GM18861 (cell line): ENCODE measurements around the gene DPH2.

ENCODE experiments used
- ATAC-seq: cut with Tn5 transposase; IDR thresholded peaks from one replicate; pipeline ENCODE4 v1.9.1; 2021; ENCODE audit not compliant: unreplicated experiment

DPH2 gene

DNA sequence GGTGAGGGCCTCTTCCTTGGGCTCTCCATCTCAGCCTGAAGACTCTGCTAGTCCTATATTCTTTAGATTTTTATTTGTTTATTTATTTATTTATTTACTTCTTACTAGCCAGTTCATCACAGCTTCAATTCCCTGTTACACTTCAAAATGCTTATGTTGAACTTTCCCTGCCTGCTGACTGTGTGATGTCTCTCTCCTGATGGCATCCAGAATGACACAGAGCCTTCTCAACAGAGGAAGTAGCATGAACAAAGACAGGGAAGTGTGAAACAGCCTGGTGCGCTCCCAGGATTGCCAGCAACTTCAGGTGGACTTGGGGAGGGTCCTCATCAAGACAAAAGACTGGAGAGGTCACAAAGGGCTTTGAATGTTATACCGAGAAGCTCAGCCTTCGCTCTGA, 27.4 kb upstream of the DPH2 start:
- no peak for ATAC-seq

DNA sequence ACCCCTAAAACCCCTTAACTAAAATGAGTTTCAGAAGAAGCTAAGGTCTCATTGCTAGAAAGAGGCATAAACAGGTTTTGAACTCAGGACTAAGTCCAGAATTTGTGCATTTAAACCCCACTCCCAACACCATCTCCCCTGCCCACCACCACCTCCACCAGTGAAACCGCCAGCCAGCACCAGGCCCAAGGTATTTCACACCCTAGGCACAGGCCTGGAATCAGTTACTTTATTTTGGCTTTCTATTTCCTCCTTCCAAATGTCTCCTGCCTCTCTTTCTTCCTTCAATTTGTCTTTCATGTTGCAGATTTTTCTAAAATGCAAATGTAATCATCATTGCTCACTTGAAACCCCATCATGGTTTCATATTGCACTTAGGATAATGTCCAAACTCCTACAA, 24.9 kb upstream of the DPH2 start:
- ATAC-seq: no peak

DNA sequence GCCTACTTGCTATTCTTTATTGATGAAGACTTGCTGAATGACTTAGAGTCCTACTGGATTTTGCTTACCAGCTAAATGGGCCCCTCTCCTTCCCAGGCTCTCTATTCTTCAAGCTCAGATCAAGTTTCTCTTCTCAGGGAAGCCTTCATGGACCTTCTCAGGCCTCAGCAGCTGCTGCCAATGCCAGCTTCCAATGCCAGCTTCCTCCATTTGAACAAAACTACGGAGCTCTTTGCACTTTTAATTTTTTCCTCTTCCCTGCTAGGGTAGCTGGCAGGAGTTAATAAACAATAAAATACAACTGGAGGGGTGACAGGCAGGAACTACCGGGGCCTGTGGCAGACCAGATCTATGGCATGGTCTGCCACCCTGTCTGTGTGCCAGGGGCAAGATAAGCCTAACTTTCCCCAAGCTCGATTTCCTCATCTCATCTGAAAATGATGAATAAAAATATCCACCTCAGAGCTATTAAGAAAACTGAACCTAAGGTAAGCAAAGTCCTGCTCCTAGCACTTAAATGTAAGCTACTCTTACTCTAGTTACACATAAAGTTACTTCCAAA, 24.1 kb upstream of the DPH2 start:
- no peak for ATAC-seq

DNA sequence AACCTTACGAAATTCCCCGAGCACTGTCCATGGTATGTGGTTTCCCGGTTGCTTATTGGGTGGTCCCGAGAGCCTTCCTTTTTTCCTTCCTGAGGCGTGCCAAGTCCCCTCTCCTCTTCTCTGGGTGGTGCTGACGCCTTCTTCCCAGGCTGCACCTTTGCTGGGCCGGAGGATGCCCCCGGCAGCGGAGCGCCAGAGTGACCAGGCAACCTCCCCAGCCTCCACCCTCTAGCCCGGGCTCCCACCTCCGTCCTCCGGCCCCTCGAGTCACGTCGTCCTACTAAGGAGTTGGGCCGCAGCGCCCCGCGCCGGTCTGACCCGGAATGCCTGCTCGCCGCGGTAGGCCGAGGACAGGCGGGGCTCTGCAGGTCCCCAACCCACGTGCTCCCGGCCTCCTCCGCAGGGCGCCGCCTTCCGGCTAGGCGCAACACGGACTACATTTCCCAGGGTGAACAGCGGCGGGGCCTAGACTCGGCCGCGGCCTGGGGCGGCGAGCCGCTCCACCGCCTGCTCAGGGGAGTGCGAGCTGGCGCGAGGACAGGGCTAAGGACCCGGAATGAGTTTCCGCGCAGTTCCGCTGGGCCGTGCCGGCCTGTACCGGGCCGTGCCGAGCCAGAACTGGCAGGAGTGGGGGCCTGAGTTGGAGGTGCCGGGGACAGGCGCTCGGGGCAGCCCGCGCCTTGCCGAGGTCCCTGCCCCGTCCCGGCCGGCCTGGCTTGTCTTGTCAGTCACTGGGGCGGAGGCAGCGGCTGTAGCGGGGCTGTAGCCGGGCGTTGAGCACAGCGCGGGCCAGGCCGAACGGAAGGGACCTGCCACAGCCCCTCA, 23.4 kb upstream of the DPH2 start, which contains the start of gene IPO13:
TSS of gene IPO13 (plus strand) at position 715 of the 825 bp plus-strand sequence. CDS start 651 bp downstream, outside the sequence.
- peak; percentile 94 for ATAC-seq

DNA sequence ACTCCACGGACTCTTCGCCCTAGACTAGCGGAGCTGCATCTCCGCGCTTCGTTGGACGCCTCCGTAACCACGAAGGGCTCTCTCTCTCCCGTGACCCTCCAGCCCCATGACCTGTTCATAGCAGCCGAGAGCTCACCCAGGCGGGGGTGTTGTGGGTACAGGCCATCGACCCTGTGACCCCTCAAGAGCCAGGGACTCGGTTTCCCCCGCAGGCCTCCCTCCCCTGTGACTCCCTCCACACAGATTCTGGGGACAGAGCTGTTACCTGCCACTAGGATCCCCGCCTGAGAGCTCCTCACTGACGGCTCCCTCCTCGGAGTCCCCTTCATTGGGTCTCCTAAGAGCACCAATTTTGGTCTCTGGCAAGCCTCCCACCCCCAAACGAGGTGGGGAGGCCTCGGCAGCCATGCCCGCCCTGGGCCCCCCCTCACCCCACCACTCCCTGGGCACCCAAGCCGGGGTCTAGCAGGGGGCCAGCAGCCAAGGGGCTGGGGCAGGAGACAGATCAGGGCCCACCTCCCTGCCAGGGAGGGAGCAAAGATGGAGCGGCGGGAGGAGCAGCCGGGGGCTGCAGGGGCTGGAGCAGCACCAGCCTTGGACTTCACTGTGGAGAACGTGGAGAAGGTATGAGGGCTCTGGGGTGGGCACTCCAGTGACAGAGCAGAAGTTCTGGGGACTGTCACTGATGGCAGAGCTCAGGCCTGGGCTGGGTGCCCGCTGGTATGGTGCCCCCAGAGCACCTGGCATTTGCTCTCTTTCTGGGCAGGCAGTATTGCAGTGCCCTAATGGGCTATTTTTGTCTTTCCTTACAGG, 22.5 kb upstream of the DPH2 start:
- ATAC-seq: no peak

DNA sequence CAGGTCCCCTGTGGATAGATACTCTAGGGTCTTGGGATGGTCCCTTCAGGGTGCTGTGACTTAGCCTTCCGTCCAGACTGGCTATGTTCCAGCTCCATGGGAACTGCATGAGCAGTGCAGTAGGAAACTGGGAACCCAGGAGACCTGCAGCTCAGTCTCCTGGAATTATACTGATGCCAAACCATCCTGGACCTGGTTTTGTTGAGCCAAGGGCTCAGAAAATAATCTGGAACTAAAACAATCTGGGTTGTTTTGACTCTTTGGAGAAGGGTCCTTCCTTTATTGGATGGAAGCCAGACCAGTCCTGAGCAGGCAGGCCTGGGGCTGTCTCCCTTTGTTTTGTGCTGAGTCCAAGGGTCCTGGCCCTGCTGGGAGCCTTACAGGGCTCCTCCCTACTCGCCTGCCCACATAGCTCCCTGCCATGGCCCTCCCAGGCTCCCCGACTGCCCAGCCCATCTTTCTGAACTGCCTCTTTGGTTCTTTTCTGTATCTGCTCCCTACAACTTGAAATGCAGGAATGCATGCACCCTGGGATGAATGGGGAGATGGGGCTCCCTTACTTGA, 21.9 kb upstream of the DPH2 start:
- ATAC-seq: no peak

DNA sequence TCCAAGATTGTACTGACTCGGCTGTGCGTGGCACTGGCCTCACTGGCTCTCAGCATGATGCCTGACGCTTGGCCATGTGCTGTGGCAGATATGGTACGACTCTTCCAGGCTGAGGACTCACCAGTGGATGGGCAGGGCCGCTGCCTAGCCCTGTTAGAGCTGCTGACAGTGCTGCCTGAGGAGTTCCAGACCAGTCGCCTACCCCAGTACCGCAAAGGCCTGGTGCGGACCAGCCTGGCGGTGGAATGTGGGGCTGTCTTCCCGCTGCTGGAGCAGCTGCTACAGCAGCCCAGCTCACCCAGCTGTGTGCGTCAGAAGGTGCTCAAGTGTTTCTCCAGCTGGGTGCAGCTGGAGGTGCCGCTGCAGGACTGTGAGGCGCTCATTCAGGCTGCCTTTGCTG, 20.1 kb upstream of the DPH2 start:
- no peak for ATAC-seq

DNA sequence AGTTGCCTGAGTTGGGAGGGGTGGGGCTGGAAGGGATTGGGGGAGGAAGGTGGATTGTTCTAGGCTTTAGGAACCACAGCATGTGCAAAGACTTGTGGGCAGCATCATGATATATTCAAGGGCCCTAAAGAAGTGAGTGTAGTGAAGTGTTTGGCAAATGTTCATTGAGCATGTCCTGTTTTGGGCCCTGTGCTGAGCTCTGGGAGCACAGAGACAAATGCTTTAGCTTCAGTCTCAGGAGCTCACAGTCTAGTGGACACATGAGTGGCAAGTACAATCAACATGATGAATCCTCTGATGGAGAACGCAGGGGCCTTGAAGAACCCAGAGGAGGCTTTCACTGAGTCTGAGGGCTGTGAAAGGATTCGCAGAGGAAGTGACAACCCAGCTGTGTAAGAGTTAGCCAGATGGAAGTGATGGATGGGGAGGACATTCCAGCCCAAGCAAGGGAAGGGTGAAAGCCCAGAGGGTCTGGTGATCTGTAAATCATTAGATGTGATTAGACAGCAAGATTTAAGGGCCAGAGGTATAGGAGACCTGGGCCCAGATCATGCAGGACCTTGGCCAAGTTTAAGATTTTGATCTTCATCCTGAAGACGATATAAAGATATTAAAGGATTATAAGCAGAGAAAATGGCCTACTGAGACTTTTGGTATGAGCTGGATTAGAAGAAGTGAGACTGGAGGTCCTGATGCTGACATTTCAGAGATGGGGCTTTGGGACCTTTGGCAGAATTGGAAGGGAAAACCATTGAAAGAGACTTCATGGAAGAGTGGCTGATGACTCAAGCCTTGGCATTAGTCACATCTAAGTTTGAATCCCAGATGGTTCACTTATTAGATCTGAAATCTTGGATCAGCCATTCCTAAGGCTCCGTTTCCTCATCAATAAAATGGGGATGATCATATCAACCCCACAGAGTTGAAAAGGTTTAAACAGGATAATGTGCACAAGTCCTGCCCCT, 18.5 kb upstream of the DPH2 start:
- no peak for ATAC-seq

DNA sequence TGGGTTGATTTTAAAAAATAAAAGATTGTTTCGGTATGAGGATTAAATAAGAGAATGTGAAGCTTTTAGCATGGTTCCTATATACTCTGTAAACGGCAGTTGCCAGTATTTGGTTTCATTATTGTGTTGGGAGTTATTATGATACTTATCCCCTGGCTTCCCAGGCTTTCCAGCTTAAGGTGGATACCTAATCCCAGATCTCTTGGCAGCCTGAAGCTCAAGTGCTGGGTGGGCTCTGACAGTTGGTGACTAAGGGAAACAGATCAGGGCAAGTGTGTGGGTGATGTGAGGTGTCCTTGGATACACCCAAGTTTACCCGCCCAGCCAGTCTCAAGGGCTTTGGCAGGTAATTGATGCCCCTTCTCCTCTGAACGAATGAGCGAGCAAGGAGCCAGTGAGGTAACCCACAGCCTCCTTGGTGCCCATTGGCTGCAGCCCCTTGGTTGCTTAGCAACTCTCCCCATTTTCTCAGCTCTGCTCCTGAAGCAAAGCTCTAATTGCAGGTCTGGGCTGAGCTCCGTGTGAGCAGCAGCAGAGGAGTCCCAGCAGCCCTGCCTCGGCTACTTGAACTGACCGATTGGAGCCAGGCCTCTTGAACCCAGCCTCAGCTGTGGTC, 17.0 kb upstream of the DPH2 start:
- no peak for ATAC-seq

DNA sequence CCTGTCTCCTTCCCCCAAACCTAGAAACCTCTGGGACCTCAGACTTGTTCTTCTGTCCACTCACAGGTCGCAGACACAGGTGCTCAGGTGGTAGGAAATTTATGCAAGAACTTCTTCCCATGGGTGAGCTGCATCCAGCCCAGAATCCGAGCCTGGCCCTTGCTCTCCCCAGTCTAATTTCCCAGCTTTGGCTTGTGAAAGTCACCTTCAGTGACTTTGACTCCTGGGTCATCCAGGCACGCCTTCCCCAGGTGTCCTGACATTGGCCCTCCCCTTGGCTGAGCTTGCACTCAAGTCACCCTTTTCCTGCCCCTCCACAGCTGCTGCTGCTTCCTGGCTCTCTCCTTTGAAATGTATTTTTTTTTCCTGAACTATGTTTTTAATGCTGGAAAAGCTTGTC, 16.4 kb upstream of the DPH2 start:
- no peak for ATAC-seq

DNA sequence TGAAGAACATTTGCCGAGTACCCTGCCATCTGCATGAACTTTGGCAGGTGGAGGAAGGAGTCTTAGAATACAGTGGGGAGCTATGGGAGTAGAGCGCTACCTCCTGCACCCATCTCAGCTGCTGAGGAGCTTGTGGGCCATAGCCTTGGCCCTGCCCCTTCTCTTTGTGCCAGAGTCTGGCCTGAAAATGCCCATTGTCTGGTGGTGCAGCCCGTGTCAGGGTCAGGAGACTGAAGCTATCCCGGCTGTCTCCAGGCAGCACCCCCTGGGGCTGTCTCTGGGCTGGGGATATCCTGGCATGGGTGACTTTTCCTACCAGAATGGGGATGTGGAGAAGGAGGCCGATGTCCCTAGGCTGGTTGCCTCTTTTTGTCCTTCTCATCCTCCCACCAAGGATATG, 15.8 kb upstream of the DPH2 start:
- no peak for ATAC-seq

DNA sequence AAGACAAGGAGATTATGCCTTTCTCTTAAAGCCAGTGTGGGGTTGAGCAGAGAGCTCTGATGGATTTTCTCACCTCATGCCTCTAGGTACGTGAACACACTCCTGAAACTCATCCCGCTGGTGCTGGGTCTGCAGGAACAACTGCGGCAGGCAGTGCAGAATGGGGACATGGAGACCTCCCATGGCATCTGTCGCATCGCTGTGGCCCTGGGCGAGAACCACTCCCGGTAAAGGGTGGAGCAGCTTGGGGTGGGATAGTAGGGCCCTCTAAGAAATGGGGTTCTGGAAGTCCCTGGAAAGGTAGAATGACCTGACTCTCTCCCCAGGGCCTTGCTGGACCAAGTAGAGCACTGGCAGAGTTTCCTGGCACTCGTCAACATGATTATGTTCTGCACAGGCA, 13.6 kb upstream of the DPH2 start:
- no peak for ATAC-seq

DNA sequence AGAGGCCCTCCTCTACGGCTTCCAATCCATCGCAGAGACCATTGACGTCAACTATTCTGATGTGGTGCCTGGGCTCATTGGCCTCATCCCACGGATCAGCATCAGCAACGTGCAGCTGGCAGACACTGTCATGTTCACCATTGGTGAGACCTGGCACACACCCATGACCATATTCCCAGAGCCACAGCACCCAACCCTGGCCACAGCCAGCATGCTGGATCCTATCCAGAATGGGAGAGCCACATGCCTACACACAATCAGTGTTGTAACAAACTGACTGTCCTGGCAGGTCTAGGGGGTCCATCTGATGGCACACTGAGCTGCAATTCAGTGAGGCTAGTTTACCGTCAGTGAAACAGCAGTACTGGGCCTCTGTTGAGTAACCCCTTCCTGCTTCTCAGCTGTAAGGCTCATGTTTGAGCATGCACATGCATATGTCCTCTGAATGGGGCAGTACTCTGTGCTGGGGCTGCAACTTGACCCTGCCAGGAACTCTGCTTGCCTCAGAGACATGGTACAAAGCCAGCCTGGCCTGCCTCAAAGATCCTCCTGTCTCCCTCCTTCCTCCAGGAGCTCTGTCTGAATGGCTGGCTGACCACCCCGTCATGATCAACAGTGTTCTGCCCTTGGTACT, 12.3 kb upstream of the DPH2 start:
- ATAC-seq: no peak

DNA sequence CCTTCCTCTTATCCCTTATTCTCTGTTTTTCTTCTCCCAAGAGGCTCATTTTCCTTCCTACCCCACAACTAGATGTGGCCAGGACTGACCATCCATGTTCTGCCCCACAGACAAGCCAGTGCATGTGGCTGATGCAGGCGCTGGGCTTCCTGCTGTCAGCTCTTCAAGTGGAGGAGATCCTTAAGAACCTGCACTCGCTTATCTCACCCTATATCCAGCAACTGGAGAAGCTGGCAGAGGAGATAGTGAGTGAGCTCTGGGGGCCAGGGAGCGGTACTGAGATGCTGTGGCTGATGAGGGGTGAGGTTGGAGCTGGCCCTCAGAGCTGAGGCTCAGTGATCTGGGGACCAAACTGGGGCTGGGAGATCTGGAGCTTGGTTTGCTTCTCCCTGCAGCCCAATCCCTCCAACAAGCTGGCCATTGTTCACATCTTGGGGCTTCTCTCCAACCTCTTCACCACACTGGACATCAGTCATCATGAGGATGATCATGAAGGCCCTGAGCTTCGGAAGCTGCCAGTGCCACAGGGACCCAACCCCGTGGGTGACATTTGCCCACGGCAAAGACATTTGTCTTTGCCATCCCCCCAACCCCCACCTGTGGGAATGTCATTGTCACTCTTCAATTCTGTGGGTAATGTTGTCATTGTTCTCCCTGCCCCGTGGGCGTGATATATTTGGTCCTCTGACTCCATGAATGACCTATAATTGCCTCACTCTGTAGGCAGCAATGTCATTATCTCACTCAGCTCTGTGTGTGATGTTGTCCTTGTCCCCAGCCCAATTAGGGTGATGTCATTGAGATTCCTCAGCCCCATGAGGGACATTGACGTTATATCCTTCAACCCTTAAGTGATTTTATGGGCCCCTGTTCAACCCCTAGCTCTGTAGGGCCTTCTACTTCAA, 11.2 kb upstream of the DPH2 start:
- ATAC-seq: no peak

DNA sequence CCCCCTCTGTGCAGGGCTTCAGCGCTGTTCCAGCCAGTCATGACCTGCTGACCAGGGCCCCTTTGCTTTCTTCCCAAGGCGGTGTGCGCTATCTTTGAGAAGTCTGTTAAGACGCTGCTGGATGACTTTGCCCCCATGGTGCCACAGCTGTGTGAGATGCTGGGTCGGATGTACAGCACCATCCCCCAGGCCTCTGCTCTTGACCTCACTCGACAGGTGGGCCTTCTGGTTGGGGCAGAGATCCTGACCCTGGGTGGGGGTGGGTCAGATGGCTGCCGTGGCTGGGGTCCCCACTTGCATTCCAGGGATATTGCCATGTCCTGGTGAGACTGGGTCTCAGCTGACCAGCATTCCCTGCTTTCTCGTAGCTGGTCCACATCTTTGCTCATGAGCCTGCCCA, 9.0 kb upstream of the DPH2 start:
- no peak for ATAC-seq

DNA sequence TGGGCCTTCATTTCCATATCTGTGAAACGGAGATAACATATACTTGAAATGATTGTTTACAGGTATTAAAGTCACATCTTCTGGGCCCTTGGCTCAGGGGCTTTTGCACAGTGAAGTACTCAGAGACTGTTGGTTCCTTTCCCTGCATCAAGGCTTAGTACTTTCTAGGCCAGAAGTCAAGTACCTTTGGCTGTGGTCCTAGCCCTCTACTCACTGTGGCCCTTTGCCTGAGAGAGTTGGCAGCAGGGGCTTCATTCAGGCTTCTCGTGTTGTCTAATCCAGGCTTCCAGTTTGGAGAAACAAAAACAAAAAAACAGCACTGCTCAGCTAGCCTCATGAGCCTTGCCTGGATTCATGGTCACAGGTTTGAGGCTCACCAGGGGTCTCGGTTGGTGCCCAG, 8.1 kb upstream of the DPH2 start:
- no peak for ATAC-seq

DNA sequence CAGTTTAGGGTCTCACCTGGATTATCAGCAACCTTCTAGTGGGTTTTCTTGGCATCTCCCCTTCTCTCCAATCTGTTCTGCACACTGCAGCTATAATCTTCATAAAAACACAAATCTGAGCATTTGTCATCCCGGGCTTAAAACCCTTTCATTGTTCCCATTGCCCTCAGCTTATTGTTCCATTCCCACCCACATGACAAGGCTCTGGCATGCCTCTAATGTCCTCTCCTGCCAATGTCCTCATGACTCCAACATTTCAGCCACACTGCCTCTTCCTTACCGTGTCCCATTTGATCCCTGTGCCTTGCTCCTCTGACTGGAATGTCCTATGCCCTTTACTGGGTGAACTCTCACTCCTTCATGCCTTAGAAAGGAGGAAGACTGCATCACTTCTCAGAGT, 7.5 kb upstream of the DPH2 start:
- no peak for ATAC-seq

DNA sequence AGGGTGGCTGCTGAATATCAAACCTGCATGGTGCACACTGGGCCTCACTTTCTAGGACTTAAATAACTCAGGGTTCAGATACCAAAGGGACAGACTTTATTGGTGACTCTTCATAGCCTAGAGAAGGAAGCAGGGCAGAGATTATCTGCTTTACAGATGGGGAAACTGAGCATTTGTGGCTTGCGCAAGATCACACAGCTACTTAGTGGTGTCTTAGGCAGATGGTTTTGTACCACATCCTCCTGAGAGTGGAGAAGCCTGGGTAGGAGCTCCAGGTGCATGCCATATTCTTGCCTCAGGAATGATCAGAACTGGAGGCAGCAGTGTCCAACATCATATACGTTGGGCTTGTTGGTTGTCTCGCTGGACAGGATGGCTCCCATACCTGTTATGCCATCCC, 6.8 kb upstream of the DPH2 start:
- ATAC-seq: no peak

DNA sequence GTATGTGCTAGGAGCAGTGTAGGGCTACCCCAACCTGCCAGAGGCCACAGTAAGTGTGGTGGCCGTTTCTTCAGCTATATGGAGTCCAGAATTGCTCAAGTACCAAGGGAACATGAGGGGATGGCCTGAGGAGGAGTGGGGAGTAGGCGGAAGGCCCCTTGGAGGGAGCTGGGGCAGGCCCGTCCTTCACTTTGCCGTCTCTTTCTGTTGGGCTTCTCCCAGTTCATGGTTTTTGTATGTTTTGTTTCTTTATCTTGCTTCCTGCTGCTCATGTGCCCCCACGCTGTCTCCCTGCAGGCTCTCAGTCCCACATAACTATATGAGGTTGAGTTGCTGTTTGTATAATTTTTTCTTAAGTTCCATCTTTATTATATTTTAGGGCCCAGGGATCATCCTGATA, 5.9 kb upstream of the DPH2 start:
- no peak for ATAC-seq
